ENCODE data around the gene EEF2K.
"Not testable (repeated sequence)": the region's sequence is repeated elsewhere in the genome, so short reads cannot be mapped to it uniquely, and the experiment has no call there.

The EEF2K gene

GRCh38 chr16:22206013-22206841 is at the start of gene EEF2K:
Gene EEF2K, plus strand, starts transcription at chr16:22206278. Its CDS starts 19,452 bp downstream, at chr16:22225730.
- Mint-ChIP-seq H3K27me3 (no peaks in the 10 kb centered on the region), H3K4me3 (peak within 1 kb of the TSS; percentile 86), H3K27ac (ENCODE audit: low read depth) (peak within 1 kb of the TSS; percentile 78), H3K4me1 (peaks cover 26% of the 10 kb centered on the region), H3K36me3 (ENCODE audit: insufficient read depth) (peaks cover 4% of the 10 kb centered on the region), H3K9me3 (no peaks in the 10 kb centered on the region)
- peak; percentile 94 for ATAC-seq (replicated peaks; ENCODE audit: extremely low read depth, poor library complexity, severe bottlenecking)
- DNase-seq (ENCODE audit: low spot score in 2 of 2), result peak; percentile 45 to 46

GRCh38 chr16:22161401-22161800 is 44.7 kb upstream of the EEF2K start:
- no peaks in the 10 kb centered on the region for H3K9me3 Mint-ChIP-seq
- H3K36me3 Mint-ChIP-seq (ENCODE audit: insufficient read depth), result peaks cover 2% of the 10 kb centered on the region
- ATAC-seq (replicated peaks; ENCODE audit: extremely low read depth, poor library complexity, severe bottlenecking) (no peak), DNase-seq (ENCODE audit: low spot score in 2 of 2) (no peak)
- H3K4me3 Mint-ChIP-seq, result no peak overlapping the region
- H3K27me3 Mint-ChIP-seq, result peaks cover 16% of the 10 kb centered on the region
- no peaks in the 10 kb centered on the region for H3K4me1 Mint-ChIP-seq
- no peak overlapping the region for H3K27ac Mint-ChIP-seq (ENCODE audit: low read depth)

- Mint-ChIP-seq H3K36me3 (ENCODE audit: insufficient read depth) (peaks cover 2% of the 10 kb centered on the region), H3K9me3 (no peaks in the 10 kb centered on the region), H3K4me1 (no peaks in the 10 kb centered on the region), H3K27ac (ENCODE audit: low read depth) (no peak within 1 kb of the TSS), H3K4me3 (peak within 1 kb of the TSS; percentile 57), H3K27me3 (peaks cover 15% of the 10 kb centered on the region)
- DNase-seq (ENCODE audit: low spot score in 2 of 2) (no peak), ATAC-seq (replicated peaks; ENCODE audit: extremely low read depth, poor library complexity, severe bottlenecking) (peak; percentile 79)
These were observed 44.0 kb upstream of the EEF2K start, which contains the start of gene SDR42E2 for GRCh38 chr16:22161999-22162655. Gene SDR42E2, plus strand, starts transcription at chr16:22162506. Its CDS starts 3,077 bp downstream, at chr16:22165583.

GRCh38 chr16:22162656-22163009 is 43.4 kb upstream of the EEF2K start:
- no peaks in the 10 kb centered on the region for H3K9me3 Mint-ChIP-seq
- DNase-seq (ENCODE audit: low spot score in 2 of 2) (no peak), ATAC-seq (replicated peaks; ENCODE audit: extremely low read depth, poor library complexity, severe bottlenecking) (no peak)
- H3K27me3 Mint-ChIP-seq, result peaks cover 15% of the 10 kb centered on the region
- H3K4me1 Mint-ChIP-seq, result no peaks in the 10 kb centered on the region
- H3K36me3 Mint-ChIP-seq (ENCODE audit: insufficient read depth), result peaks cover 2% of the 10 kb centered on the region
- H3K4me3 Mint-ChIP-seq, result no peak overlapping the region
- H3K27ac Mint-ChIP-seq (ENCODE audit: low read depth), result no peak overlapping the region

GRCh38 chr16:22163806-22164205 is 42.3 kb upstream of the EEF2K start:
- no peak for ATAC-seq (replicated peaks; ENCODE audit: extremely low read depth, poor library complexity, severe bottlenecking)
- Mint-ChIP-seq H3K27ac (ENCODE audit: low read depth) (no peak overlapping the region), H3K36me3 (ENCODE audit: insufficient read depth) (peaks cover 2% of the 10 kb centered on the region), H3K9me3 (no peaks in the 10 kb centered on the region), H3K4me3 (no peak overlapping the region), H3K27me3 (peaks cover 15% of the 10 kb centered on the region), H3K4me1 (no peaks in the 10 kb centered on the region)
- no peak for DNase-seq (ENCODE audit: low spot score in 2 of 2)

- Mint-ChIP-seq H3K4me3 (no peak overlapping the region), H3K27ac (ENCODE audit: low read depth) (no peak overlapping the region), H3K9me3 (no peaks in the 10 kb centered on the region), H3K27me3 (peaks cover 15% of the 10 kb centered on the region), H3K4me1 (no peaks in the 10 kb centered on the region), H3K36me3 (ENCODE audit: insufficient read depth) (peaks cover 2% of the 10 kb centered on the region)
- DNase-seq (ENCODE audit: low spot score in 2 of 2) (no peak), ATAC-seq (replicated peaks; ENCODE audit: extremely low read depth, poor library complexity, severe bottlenecking) (no peak)
These were observed 41.6 kb upstream of the EEF2K start for GRCh38 chr16:22164482-22164881.

- Mint-ChIP-seq H3K4me1 (no peaks in the 10 kb centered on the region), H3K36me3 (ENCODE audit: insufficient read depth) (peaks cover 3% of the 10 kb centered on the region), H3K9me3 (no peaks in the 10 kb centered on the region), H3K27ac (ENCODE audit: low read depth) (no peak overlapping the region), H3K4me3 (no peak overlapping the region), H3K27me3 (peaks cover 13% of the 10 kb centered on the region)
- no peak for DNase-seq (ENCODE audit: low spot score in 2 of 2)
- no peak for ATAC-seq (replicated peaks; ENCODE audit: extremely low read depth, poor library complexity, severe bottlenecking)
These were observed 40.4 kb upstream of the EEF2K start for GRCh38 chr16:22165508-22166285.

GRCh38 chr16:22171953-22172352 is 34.1 kb upstream of the EEF2K start:
- Mint-ChIP-seq H3K9me3 (no peaks in the 10 kb centered on the region), H3K27me3 (no peaks in the 10 kb centered on the region), H3K4me1 (no peaks in the 10 kb centered on the region), H3K4me3 (no peak overlapping the region), H3K36me3 (ENCODE audit: insufficient read depth) (peaks cover 1% of the 10 kb centered on the region), H3K27ac (ENCODE audit: low read depth) (no peak overlapping the region)
- DNase-seq (ENCODE audit: low spot score in 2 of 2), result no peak
- ATAC-seq (replicated peaks; ENCODE audit: extremely low read depth, poor library complexity, severe bottlenecking), result no peak

- not testable (repeated sequence) for H3K27me3 Mint-ChIP-seq; H3K27ac Mint-ChIP-seq (ENCODE audit: low read depth); ATAC-seq (replicated peaks; ENCODE audit: extremely low read depth, poor library complexity, severe bottlenecking); H3K4me1 Mint-ChIP-seq; H3K4me3 Mint-ChIP-seq; H3K9me3 Mint-ChIP-seq; H3K36me3 Mint-ChIP-seq (ENCODE audit: insufficient read depth); DNase-seq (ENCODE audit: low spot score in 2 of 2)
These were observed 33.4 kb upstream of the EEF2K start for GRCh38 chr16:22172642-22173041.

GRCh38 chr16:22174642-22175041 is 31.4 kb upstream of the EEF2K start:
- no peak overlapping the region for H3K4me3 Mint-ChIP-seq
- no peak overlapping the region for H3K27ac Mint-ChIP-seq (ENCODE audit: low read depth)
- no peaks in the 10 kb centered on the region for H3K4me1 Mint-ChIP-seq

GRCh38 chr16:22177968-22178930 is 27.8 kb upstream of the EEF2K start:
- Mint-ChIP-seq H3K9me3 (no peaks in the 10 kb centered on the region), H3K36me3 (ENCODE audit: insufficient read depth) (no peaks in the 10 kb centered on the region), H3K27me3 (no peaks in the 10 kb centered on the region), H3K4me3 (no peak overlapping the region), H3K4me1 (no peaks in the 10 kb centered on the region), H3K27ac (ENCODE audit: low read depth) (no peak overlapping the region)
- DNase-seq (ENCODE audit: low spot score in 2 of 2) (no peak), ATAC-seq (replicated peaks; ENCODE audit: extremely low read depth, poor library complexity, severe bottlenecking) (no peak)

More at GRCh38 chr16:22174642-22175041, 31.4 kb upstream of the EEF2K start:
- peaks cover 1% of the 10 kb centered on the region for H3K36me3 Mint-ChIP-seq (ENCODE audit: insufficient read depth)
- H3K27me3 Mint-ChIP-seq, result no peaks in the 10 kb centered on the region
- DNase-seq (ENCODE audit: low spot score in 2 of 2) (no peak), ATAC-seq (replicated peaks; ENCODE audit: extremely low read depth, poor library complexity, severe bottlenecking) (no peak)
- H3K9me3 Mint-ChIP-seq, result no peaks in the 10 kb centered on the region

GRCh38 chr16:22181426-22181825 is 24.7 kb upstream of the EEF2K start:
- Mint-ChIP-seq H3K4me1 (no peaks in the 10 kb centered on the region), H3K9me3 (no peaks in the 10 kb centered on the region), H3K4me3 (no peak overlapping the region), H3K27me3 (no peaks in the 10 kb centered on the region), H3K27ac (ENCODE audit: low read depth) (no peak overlapping the region), H3K36me3 (ENCODE audit: insufficient read depth) (no peaks in the 10 kb centered on the region)
- ATAC-seq (replicated peaks; ENCODE audit: extremely low read depth, poor library complexity, severe bottlenecking), result no peak
- DNase-seq (ENCODE audit: low spot score in 2 of 2), result no peak
